ENCODE data around the gene ERGIC1. TPM values are rescaled to one million over a fixed set of nuclear protein-coding genes. Genes with fewer than 3 reads are reported as not detected.
A peak's percentile ranks its signal among the peaks of the same experiment; 100 is the strongest.

ERGIC1 gene
- total RNA-seq, 4 donors from 2014 or later = 54.4 to 108 (median 88.0) TPM

- Histone ChIP-seq H3K4me1 (peaks cover 42 to 50% of the 10 kb centered on the region in 2 donors), H3K27ac (peak overlapping the region; percentile 85 to 98 (median 94)), H3K36me3 (no peaks in the 10 kb centered on the region), H3K9me3 (no peaks in the 10 kb centered on the region), H3K27me3 (no peaks in the 10 kb centered on the region), H3K4me3 (no peak overlapping the region)
- intact Hi-C loops (cut with DNase I; ENCODE audit: low total_unique reads) (no loop called here), in situ Hi-C loops (cut with MboI; ENCODE audit: low sequenced_read_pairs in 4 of 4) (loop anchor here in 1 of 4 donors (10.0 kb wide), 1 partner anchor 103 kb away; the partner anchor contains the start of gene DUSP1)
- no peak for DNase-seq
- TF ChIP-seq, protein P1, sequence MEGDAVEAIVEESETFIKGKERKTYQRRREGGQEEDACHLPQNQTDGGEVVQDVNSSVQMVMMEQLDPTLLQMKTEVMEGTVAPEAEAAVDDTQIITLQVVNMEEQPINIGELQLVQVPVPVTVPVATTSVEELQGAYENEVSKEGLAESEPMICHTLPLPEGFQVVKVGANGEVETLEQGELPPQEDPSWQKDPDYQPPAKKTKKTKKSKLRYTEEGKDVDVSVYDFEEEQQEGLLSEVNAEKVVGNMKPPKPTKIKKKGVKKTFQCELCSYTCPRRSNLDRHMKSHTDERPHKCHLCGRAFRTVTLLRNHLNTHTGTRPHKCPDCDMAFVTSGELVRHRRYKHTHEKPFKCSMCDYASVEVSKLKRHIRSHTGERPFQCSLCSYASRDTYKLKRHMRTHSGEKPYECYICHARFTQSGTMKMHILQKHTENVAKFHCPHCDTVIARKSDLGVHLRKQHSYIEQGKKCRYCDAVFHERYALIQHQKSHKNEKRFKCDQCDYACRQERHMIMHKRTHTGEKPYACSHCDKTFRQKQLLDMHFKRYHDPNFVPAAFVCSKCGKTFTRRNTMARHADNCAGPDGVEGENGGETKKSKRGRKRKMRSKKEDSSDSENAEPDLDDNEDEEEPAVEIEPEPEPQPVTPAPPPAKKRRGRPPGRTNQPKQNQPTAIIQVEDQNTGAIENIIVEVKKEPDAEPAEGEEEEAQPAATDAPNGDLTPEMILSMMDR (IDR thresholded peaks at IDR 0.05 in 4 of 5, conservative IDR thresholded peaks at IDR 0.05 in 1 of 5) = no peak
- TF ChIP-seq POLR2A (IDR thresholded peaks at IDR 0.05) = no peak
- ATAC-seq = no peak
Observed at GRCh38 chr5:172877466-172878260, 43.6 kb downstream of the ERGIC1 start.

DNA sequence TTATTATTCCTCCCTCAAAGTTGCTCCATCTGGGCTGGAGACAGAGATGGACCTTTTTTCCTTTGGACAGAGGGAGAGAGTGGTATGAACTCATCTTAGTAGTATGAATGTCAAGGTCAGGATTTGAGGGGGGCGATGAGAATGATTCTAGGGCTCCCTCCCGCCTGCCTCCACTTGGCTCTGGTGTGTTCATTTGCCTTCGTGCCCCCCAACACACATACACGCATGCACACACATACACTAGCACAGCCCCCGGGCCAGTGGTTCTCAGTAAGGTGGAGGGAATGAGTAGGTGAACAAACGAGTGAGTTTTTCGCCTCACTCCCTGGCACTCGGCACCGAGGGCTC lies 44.5 kb downstream of the ERGIC1 start:
- Histone ChIP-seq H3K27me3 (no peaks in the 10 kb centered on the region), H3K36me3 (no peaks in the 10 kb centered on the region), H3K27ac (peak overlapping the region; percentile 85 to 98 (median 94)), H3K4me3 (peak overlapping the region; percentile 41 to 51 (median 46)), H3K9me3 (no peaks in the 10 kb centered on the region), H3K4me1 (peaks cover 33 to 41% of the 10 kb centered on the region in 2 donors)
- in situ Hi-C loops (cut with MboI; ENCODE audit: low sequenced_read_pairs in 4 of 4) = loop anchor here in 1 of 4 donors (10.0 kb wide), 1 partner anchor 104 kb away; the partner anchor contains the start of gene DUSP1
- peak in 1 of 2 donors; percentile 9 for ATAC-seq
- TF ChIP-seq POLR2A (IDR thresholded peaks at IDR 0.05) = no peak
- TF ChIP-seq, protein P1 (IDR thresholded peaks at IDR 0.05 in 4 of 5, conservative IDR thresholded peaks at IDR 0.05 in 1 of 5) = no peak
- intact Hi-C loops (cut with DNase I; ENCODE audit: low total_unique reads) = no loop called here
- no peak for DNase-seq

GRCh38 chr5:172878933-172879752 lies 45.1 kb downstream of the ERGIC1 start:
- Histone ChIP-seq H3K4me1 (peaks cover 29 to 39% of the 10 kb centered on the region in 2 donors), H3K4me3 (peak overlapping the region; percentile 41 to 51 (median 46)), H3K36me3 (no peaks in the 10 kb centered on the region), H3K9me3 (no peaks in the 10 kb centered on the region), H3K27ac (peak overlapping the region; percentile 85 to 98 (median 94)), H3K27me3 (no peaks in the 10 kb centered on the region)
- TF ChIP-seq POLR2A (IDR thresholded peaks at IDR 0.05) = peak; percentile 23 to 39
- TF ChIP-seq, protein P1 (IDR thresholded peaks at IDR 0.05 in 4 of 5, conservative IDR thresholded peaks at IDR 0.05 in 1 of 5) = no peak
- ATAC-seq (peak; percentile 72 to 82), DNase-seq (peak in 1 of 2 donors; percentile 69)
- intact Hi-C loops (cut with DNase I; ENCODE audit: low total_unique reads) = no loop called here
- in situ Hi-C loops (cut with MboI; ENCODE audit: low sequenced_read_pairs in 4 of 4) = loop anchor here in 1 of 4 donors (10.0 kb wide), 1 partner anchor 104 kb away; the partner anchor contains the start of gene DUSP1

- no peak for TF ChIP-seq POLR2A (IDR thresholded peaks at IDR 0.05)
- TF ChIP-seq, protein P1 (IDR thresholded peaks at IDR 0.05 in 4 of 5, conservative IDR thresholded peaks at IDR 0.05 in 1 of 5) = no peak
- DNase-seq = no peak
- in situ Hi-C loops (cut with MboI; ENCODE audit: low sequenced_read_pairs in 4 of 4) (no loop called here), intact Hi-C loops (cut with DNase I; ENCODE audit: low total_unique reads) (no loop called here)
- no peak for ATAC-seq
- peaks cover 30 to 32% of the 10 kb centered on the region in 2 donors for H3K4me1 ChIP-seq
- peak overlapping the region in 3 of 4 donors; percentile 18 to 98 (median 37) for H3K27ac ChIP-seq
- no peak overlapping the region for H3K4me3 ChIP-seq
- no peaks in the 10 kb centered on the region for H3K36me3 ChIP-seq
- no peaks in the 10 kb centered on the region for H3K27me3 ChIP-seq
- no peaks in the 10 kb centered on the region for H3K9me3 ChIP-seq
Observed at GRCh38 chr5:172881691-172882370, 47.8 kb downstream of the ERGIC1 start.
